Panc1 (cell line): Measurements from ENCODE around the gene MAP4. TPM values are rescaled to one million over a fixed set of nuclear protein-coding genes. Genes with fewer than 3 reads are reported as not detected.

Experiments used
- ATAC-seq: fragments of 200-7000 bp; cut with Tn5 transposase; 2 replicates; pipeline ENCODE4 v1.9.1; 2020; ENCODE audit warnings: mild to moderate bottlenecking, moderate library complexity
- BruUV-seq: library from RNA; stranded (reverse); fragments of 400-500 nt; replicated peaks from 2 replicates; lab custom pipeline; 2021; lab: Mats Ljungman, UMichigan
- CTCF ChIA-PET: fragments of 300-600 bp; sonication (Branson Sonifier 250); formaldehyde crosslinking; loops from one replicate; lab custom pipeline; 2022; ENCODE audit warnings: antibody characterized with exemption; lab: Charles Lee
- POLR2A ChIA-PET: fragments of 300-600 bp; sonication (Branson Sonifier 250); formaldehyde crosslinking; loops from one replicate; lab custom pipeline; 2022; ENCODE audit warnings: antibody characterized with exemption; lab: Charles Lee
- DNase-seq: peaks from one replicate; pipeline ENCODE4 v3.0.0-alpha.2; 2010; ENCODE audit warnings: low read depth, low spot score
- H3K27ac ChIP-seq: 2 replicates; pipeline ENCODE4 v1.5.1; 2011; ENCODE audit warnings: mild to moderate bottlenecking, low read length, inconsistent platforms
- H3K27me3 ChIP-seq: fragments of 200-500 bp; sonication (Bioruptor generic); 2 replicates; pipeline ENCODE4 v1.6.0; 2014; ENCODE audit warnings: low read length, inconsistent platforms; ENCODE audit not compliant: control insufficient read depth, insufficient read depth
- H3K36me3 ChIP-seq: fragments of 200-500 bp; sonication (Bioruptor generic); 2 replicates; pipeline ENCODE4 v1.5.1; 2014; ENCODE audit warnings: inconsistent platforms, mild to moderate bottlenecking, low read length, moderate library complexity; ENCODE audit not compliant: control insufficient read depth, insufficient read depth
- H3K4me1 ChIP-seq: 2 replicates; pipeline ENCODE4 v1.5.1; 2011; ENCODE audit warnings: inconsistent platforms, mild to moderate bottlenecking, low read length, moderate library complexity; ENCODE audit not compliant: control insufficient read depth, insufficient read depth
- H3K4me3 ChIP-seq, 2 experiments: 2 replicates each; pipeline ENCODE4 v1.5.1; 2011 to 2012; ENCODE audit warnings: low read depth in 2 of 2, low read length in 2 of 2, mild to moderate bottlenecking in 2 of 2, inconsistent platforms in 1 of 2, moderate library complexity in 1 of 2
- H3K9me3 ChIP-seq: fragments of 200-500 bp; sonication (Bioruptor generic); 2 replicates; pipeline ENCODE4 v1.5.1; 2014; ENCODE audit warnings: low read depth, mild to moderate bottlenecking, inconsistent platforms, low read length, moderate library complexity; ENCODE audit not compliant: control insufficient read depth, insufficient read depth
- CTCF ChIP-seq: fragments of 450-650 bp; IDR thresholded peaks from 2 replicates; pipeline ENCODE4 v1.5.1; 2017; ENCODE audit warnings: mild to moderate bottlenecking
- POLR2AphosphoS5 ChIP-seq: IDR thresholded peaks from 2 replicates; pipeline ENCODE4 v1.6.1; 2012; ENCODE audit warnings: mild to moderate bottlenecking, low read depth, low read length, moderate library complexity
- SIN3A ChIP-seq: IDR thresholded peaks from 2 replicates; pipeline ENCODE4 v1.6.1; 2012; ENCODE audit warnings: low read depth, mild to moderate bottlenecking, low read length, moderate library complexity, borderline replicate concordance; ENCODE audit not compliant: insufficient read depth
- TCF7L2 ChIP-seq: IDR thresholded peaks from 2 replicates; pipeline ENCODE4 v1.6.1; 2011; ENCODE audit warnings: mild to moderate bottlenecking, low read depth, low read length, inconsistent platforms
- in situ Hi-C: cut with HindIII; loops from 2 replicates; pipeline ENCODE4 v1.10.0; 2016; ENCODE audit warnings: low sequenced_read_pairs, low pct_unique_long_range_greater_than_20kb
- intact Hi-C: fragments of 100-400 bp; cut with micrococcal nuclease; formaldehyde crosslinking; loops from one replicate; pipeline ENCODE4 v1.10.0; 2022; ENCODE audit not compliant: unreplicated experiment
- total RNA-seq: library from RNA; stranded (reverse); gene quantifications from one replicate; pipeline ENCODE4 v1.2.1, GENCODE V29; 2021; ENCODE audit not compliant: unreplicated experiment
- TF ChIP-seq, protein P1 (sequence below), 2 experiments: IDR thresholded peaks; 2 replicates each; pipeline ENCODE4 v1.6.1; 2011 to 2012; ENCODE audit warnings: low read depth in 2 of 2, control low read depth in 1 of 2, low read length in 1 of 2, mild to moderate bottlenecking in 1 of 2, moderate library complexity in 1 of 2; ENCODE audit not compliant: insufficient read depth in 1 of 2

MAP4 gene
- total RNA-seq, 1 experiment from 2014 or later: 150 TPM

- no peaks in the 10 kb centered on the region for H3K27me3 ChIP-seq
- ChIA-PET POLR2A (no interaction called here), CTCF (no interaction called here)
- TF ChIP-seq, protein P1, sequence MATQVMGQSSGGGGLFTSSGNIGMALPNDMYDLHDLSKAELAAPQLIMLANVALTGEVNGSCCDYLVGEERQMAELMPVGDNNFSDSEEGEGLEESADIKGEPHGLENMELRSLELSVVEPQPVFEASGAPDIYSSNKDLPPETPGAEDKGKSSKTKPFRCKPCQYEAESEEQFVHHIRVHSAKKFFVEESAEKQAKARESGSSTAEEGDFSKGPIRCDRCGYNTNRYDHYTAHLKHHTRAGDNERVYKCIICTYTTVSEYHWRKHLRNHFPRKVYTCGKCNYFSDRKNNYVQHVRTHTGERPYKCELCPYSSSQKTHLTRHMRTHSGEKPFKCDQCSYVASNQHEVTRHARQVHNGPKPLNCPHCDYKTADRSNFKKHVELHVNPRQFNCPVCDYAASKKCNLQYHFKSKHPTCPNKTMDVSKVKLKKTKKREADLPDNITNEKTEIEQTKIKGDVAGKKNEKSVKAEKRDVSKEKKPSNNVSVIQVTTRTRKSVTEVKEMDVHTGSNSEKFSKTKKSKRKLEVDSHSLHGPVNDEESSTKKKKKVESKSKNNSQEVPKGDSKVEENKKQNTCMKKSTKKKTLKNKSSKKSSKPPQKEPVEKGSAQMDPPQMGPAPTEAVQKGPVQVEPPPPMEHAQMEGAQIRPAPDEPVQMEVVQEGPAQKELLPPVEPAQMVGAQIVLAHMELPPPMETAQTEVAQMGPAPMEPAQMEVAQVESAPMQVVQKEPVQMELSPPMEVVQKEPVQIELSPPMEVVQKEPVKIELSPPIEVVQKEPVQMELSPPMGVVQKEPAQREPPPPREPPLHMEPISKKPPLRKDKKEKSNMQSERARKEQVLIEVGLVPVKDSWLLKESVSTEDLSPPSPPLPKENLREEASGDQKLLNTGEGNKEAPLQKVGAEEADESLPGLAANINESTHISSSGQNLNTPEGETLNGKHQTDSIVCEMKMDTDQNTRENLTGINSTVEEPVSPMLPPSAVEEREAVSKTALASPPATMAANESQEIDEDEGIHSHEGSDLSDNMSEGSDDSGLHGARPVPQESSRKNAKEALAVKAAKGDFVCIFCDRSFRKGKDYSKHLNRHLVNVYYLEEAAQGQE (IDR thresholded peaks at IDR 0.05; ENCODE audit: insufficient read depth in 1 of 2, low read depth in 2 of 2, low read length in 1 of 2): no peak
- TF ChIP-seq POLR2AphosphoS5: no peak
- no peak for TF ChIP-seq SIN3A
- no peak for TF ChIP-seq CTCF
- no peak for TF ChIP-seq TCF7L2
- intact Hi-C loops (no loop called here), in situ Hi-C loops (no loop called here)
- DNase-seq: no peak
- peaks cover 1% of the 10 kb centered on the region; the same call in 1 of the 2 replicates for H3K36me3 ChIP-seq
- H3K27ac ChIP-seq: no peak overlapping the region
- no peak overlapping the region for H3K4me3 ChIP-seq
- ATAC-seq: no peak
- no peaks in the 10 kb centered on the region for H3K9me3 ChIP-seq
- BruUV-seq: no TSS peak
- H3K4me1 ChIP-seq: no peaks in the 10 kb centered on the region
Observed at GRCh38 chr3:47877719-47878118, 138.5 kb downstream of the MAP4 start.

GRCh38 chr3:47877290-47877689 lies 138.9 kb downstream of the MAP4 start:
- TF ChIP-seq SIN3A (no peak), POLR2AphosphoS5 (no peak), TCF7L2 (no peak), CTCF (no peak)
- TF ChIP-seq, protein P1 (IDR thresholded peaks at IDR 0.05; ENCODE audit: insufficient read depth in 1 of 2, low read depth in 2 of 2, low read length in 1 of 2): no peak
- in situ Hi-C loops (no loop called here), intact Hi-C loops (no loop called here)
- Histone ChIP-seq H3K27me3 (no peaks in the 10 kb centered on the region), H3K4me1 (no peaks in the 10 kb centered on the region), H3K4me3 (no peak overlapping the region), H3K36me3 (peaks cover 3% of the 10 kb centered on the region; the same call in 1 of the 2 replicates), H3K9me3 (no peaks in the 10 kb centered on the region), H3K27ac (no peak overlapping the region)
- no peak for ATAC-seq
- BruUV-seq: no TSS peak
- ChIA-PET CTCF (no interaction called here), POLR2A (no interaction called here)
- DNase-seq: no peak
